Choroid plexus epithelial cell (primary cell): ENCODE results near the gene APH1A.

Experiments
- DNase-seq: peaks from one replicate; pipeline ENCODE4 v3.0.0-alpha.2; 2010; ENCODE audit warnings: low read depth
- H3K4me3 ChIP-seq: 2 replicates; pipeline ENCODE4 v1.5.1; 2011; ENCODE audit warnings: low read depth, mild to moderate bottlenecking, control low read depth, low read length, moderate library complexity
- CTCF ChIP-seq: conservative IDR thresholded peaks from 2 replicates; pipeline ENCODE4 v1.5.1; 2011; ENCODE audit warnings: low read depth, mild to moderate bottlenecking, control low read depth, inconsistent platforms, low read length, moderate library complexity

Gene APH1A

GRCh38 chr1:150259217-150259616, 9.6 kb downstream of the APH1A start:
- H3K4me3 ChIP-seq: no peak overlapping the region
- no peak for DNase-seq
- no peak for TF ChIP-seq CTCF

DNA sequence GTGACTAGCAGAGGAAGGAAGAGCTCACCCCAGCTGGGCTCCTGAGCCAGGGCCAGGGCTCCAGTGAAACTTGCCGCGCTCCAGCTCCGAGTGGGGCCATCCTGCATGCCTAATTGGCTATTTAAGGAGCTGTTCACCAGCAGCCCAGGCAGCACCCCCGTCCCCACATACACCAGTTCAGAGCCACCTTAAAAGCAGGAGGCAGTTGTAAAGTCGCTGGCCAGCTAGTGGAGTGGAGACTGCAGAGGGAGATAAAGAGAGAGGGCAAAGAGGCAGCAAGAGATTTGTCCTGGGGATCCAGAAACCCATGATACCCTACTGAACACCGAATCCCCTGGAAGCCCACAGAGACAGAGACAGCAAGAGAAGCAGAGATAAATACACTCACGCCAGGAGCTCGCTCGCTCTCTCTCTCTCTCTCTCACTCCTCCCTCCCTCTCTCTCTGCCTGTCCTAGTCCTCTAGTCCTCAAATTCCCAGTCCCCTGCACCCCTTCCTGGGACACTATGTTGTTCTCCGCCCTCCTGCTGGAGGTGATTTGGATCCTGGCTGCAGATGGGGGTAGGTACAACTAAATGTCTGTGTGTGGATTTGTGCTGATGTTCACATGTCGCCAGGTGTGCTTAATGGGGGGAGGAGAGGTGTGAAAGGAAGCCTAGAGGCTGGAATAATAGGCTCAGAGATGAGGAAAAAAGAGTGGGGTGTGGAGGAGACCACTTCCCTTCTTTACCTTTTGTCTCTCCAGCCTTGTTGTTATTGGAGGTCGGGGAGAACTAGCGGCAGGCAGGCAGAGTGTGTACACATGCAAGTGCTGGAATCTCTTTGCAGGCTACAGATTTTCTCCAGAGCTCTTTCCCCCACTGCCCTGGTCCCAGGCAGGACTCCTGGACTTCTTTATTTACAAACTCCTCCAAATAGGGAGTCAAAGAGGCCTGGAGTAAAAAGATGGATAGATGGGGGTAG, 10.9 kb downstream of the APH1A start, which contains the start of gene CA14:
Gene CA14 (plus strand): TSS at position 151 of the 962 bp plus-strand sequence. CDS start 355 bp downstream, at position 506.
- no peak within 1 kb of the TSS for H3K4me3 ChIP-seq
- peak; percentile 60 for DNase-seq
- no peak for TF ChIP-seq CTCF

DNA sequence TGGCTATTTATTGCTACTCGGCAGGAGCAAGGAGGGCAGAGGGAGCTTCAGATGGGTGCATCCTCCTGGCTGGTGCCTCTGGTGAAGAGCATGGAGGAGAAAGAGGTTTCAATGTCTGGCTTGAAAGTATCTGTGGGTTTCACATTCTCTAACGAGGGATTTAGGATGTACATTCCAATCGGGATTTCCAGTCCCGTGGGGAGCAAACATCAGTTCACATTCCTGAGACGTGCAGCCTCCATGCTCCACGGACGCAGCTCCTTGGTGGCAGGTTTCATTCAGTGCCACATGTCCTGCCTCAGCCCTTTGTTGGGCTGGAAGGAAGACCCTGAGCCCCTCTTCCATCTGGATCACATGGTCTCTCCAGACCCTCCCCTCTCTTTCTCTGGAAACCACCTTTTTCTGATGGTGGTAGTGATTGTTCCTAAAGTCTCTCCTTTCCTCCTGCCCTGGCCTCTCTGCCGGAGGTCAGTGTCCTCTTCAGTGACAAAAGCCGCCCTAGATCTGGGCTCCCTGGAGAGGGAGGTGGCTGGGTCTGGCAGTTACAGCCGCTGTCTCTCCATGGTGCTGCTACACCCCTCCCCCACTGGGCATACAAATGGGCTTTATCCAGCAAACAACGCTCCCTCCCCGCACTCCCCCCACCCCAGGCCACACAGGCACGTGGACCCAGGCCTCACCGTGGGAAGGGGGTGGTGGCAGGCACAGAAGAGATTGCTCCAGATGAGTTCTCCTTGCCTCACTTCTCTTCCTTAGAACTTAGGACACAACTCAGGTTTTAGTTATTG, 12.1 kb downstream of the APH1A start:
- TF ChIP-seq CTCF: no peak
- no peak overlapping the region for H3K4me3 ChIP-seq
- peak; percentile 31 for DNase-seq

GRCh38 chr1:150256198-150256553, 12.6 kb downstream of the APH1A start:
- TF ChIP-seq CTCF: no peak
- DNase-seq: no peak
- no peak overlapping the region for H3K4me3 ChIP-seq

DNA sequence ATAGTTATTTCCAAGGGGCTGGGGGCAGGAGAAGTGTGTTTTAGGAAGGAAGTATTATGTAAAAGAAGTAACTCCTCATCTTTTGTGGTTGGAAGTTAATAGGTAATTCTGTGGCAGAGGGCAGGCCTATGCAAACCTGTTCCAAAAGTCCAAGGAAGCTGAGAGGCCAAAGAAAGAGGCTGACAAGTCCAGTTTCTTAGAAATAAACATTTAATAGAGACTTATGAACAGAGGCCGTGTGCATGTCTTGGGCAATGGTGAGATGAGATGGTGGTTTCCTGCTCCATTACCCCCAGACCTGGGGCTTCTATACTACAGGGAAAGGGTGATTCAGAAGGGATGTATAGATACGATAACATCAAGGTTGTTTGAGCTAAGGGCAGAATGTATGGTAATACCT, 18.9 kb downstream of the APH1A start:
- DNase-seq: no peak
- H3K4me3 ChIP-seq: no peak overlapping the region
- no peak for TF ChIP-seq CTCF

DNA sequence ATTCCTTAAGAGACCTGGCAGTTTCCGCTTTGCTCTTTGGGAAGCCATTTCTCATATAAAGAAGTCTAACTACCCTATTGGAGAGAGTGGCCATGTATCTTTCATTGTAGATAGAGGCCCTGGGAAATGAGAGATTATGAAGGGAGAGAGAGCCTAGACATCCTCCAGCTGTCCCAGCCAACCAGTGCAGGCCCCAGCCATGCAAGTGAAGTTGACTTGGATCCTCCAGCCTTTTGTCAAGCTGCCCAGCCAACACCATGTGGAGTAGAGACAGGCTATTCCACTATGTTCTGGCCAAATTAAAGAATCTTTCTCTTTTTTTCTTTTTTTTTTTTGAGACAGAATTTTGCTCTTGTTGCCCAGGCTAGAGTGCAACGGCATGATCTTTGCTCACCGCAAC, 25.8 kb downstream of the APH1A start:
- no peak for DNase-seq
- TF ChIP-seq CTCF: no peak
- H3K4me3 ChIP-seq: no peak overlapping the region
